Measurements from ENCODE around the gene FTCDNL1. TPM values are rescaled to one million over a fixed set of nuclear protein-coding genes. Genes with fewer than 3 reads are reported as not detected.

The FTCDNL1 gene
- polyA plus RNA-seq, 1 of the 3 experiments (the other 2 are of a cell fraction) = not detected

- no peak for TF ChIP-seq REST (IDR thresholded peaks at IDR 0.05; ENCODE audit: low read depth, low read length)
Measured at GRCh38 chr2:199791326-199791725, 59.7 kb downstream of the FTCDNL1 start (continued).

- H3K4me1 ChIP-seq (ENCODE audit: control insufficient read depth in 1 of 2, insufficient read depth in 2 of 2, low read depth in 1 of 2, low read length in 1 of 2) = no peaks in the 10 kb centered on the region
- peaks cover 9% of the 10 kb centered on the region; the same call in 1 of the 2 replicates for H3K27me3 ChIP-seq (ENCODE audit: insufficient read depth)
- H3K4me3 ChIP-seq (ENCODE audit: low read depth in 2 of 2, low read length in 1 of 2) = no peak overlapping the region
- H3K9me3 ChIP-seq = no peaks in the 10 kb centered on the region
- no peak overlapping the region for H3K9ac ChIP-seq
- no peaks in the 10 kb centered on the region for H3F3A ChIP-seq (replicated peaks; ENCODE audit: insufficient read depth)
- WGBS (ENCODE audit: low lambda C conversion rate) = 5% methylated on average over 4 of the region's 4 CpGs
- ChIA-PET POLR2A (no interaction called here), CTCF (no interaction called here)
- no peak for TF ChIP-seq RXRA (IDR thresholded peaks at IDR 0.05; ENCODE audit: borderline replicate concordance, low read depth)
- no peak overlapping the region for H3K4me2 ChIP-seq
- no peak overlapping the region for H3K27ac ChIP-seq (ENCODE audit: low read depth in 2 of 2, low read length in 1 of 2)
- no peak overlapping the region for H2AFZ ChIP-seq (ENCODE audit: low read depth)
- H3K36me3 ChIP-seq (replicated peaks in 1 of 2; ENCODE audit: control insufficient read depth in 1 of 2, insufficient read depth in 2 of 2, low read length in 1 of 2) = no peaks in the 10 kb centered on the region
- H3K79me2 ChIP-seq (ENCODE audit: insufficient read depth) = no peaks in the 10 kb centered on the region
- DNase-seq = no peak
- no peaks in the 10 kb centered on the region for H4K20me1 ChIP-seq (ENCODE audit: insufficient read depth)
- no peaks in the 10 kb centered on the region for H3K9me2 ChIP-seq
Measured at GRCh38 chr2:199784512-199784911, 66.5 kb downstream of the FTCDNL1 start.

- H3K27ac ChIP-seq (ENCODE audit: low read depth in 2 of 2, low read length in 1 of 2) = no peak overlapping the region
Measured at GRCh38 chr2:199779589-199779988, 71.4 kb downstream of the FTCDNL1 start.

More at GRCh38 chr2:199779589-199779988, 71.4 kb downstream of the FTCDNL1 start:
- Histone ChIP-seq H3K4me2 (no peak overlapping the region), H3K4me1 (ENCODE audit: control insufficient read depth in 1 of 2, insufficient read depth in 2 of 2, low read depth in 1 of 2, low read length in 1 of 2) (no peaks in the 10 kb centered on the region), H3F3A (replicated peaks; ENCODE audit: insufficient read depth) (no peaks in the 10 kb centered on the region), H2AFZ (ENCODE audit: low read depth) (no peak overlapping the region), H4K20me1 (ENCODE audit: insufficient read depth) (no peaks in the 10 kb centered on the region), H3K9me3 (no peaks in the 10 kb centered on the region), H3K36me3 (replicated peaks in 1 of 2; ENCODE audit: control insufficient read depth in 1 of 2, insufficient read depth in 2 of 2, low read length in 1 of 2) (no peaks in the 10 kb centered on the region), H3K9ac (no peak overlapping the region), H3K79me2 (ENCODE audit: insufficient read depth) (no peaks in the 10 kb centered on the region), H3K27me3 (ENCODE audit: insufficient read depth) (no peaks in the 10 kb centered on the region; the same call in 1 of the 2 replicates), H3K9me2 (no peaks in the 10 kb centered on the region), H3K4me3 (ENCODE audit: low read depth in 2 of 2, low read length in 1 of 2) (no peak overlapping the region)
- WGBS (ENCODE audit: low lambda C conversion rate) = 0% methylated on average over 3 of the region's 3 CpGs
- no peak for TF ChIP-seq NFIC (IDR thresholded peaks at IDR 0.05; ENCODE audit: borderline replicate concordance)
- no peak for TF ChIP-seq TEAD4 (IDR thresholded peaks at IDR 0.05; ENCODE audit: borderline replicate concordance, insufficient read depth)
- no peak for TF ChIP-seq TCF12 (IDR thresholded peaks at IDR 0.05)
- TF ChIP-seq EP300 (IDR thresholded peaks at IDR 0.05; ENCODE audit: borderline replicate concordance in 1 of 2, low read depth in 1 of 2, low read length in 1 of 2) = no peak
- TF ChIP-seq JUND (IDR thresholded peaks at IDR 0.05) = no peak
- TF ChIP-seq MXI1 (IDR thresholded peaks at IDR 0.05; ENCODE audit: low read depth, low read length) = no peak
- no peak for TF ChIP-seq USF2 (IDR thresholded peaks at IDR 0.05; ENCODE audit: borderline replicate concordance, low read depth, low read length)
- no peak for TF ChIP-seq FOXJ3 (CRISPR knock-in tag; IDR thresholded peaks at IDR 0.05)
- no peak for TF ChIP-seq RCOR1 (IDR thresholded peaks at IDR 0.05; ENCODE audit: low read length)
- TF ChIP-seq POLR2AphosphoS5 (IDR thresholded peaks at IDR 0.05; ENCODE audit: low read depth, low read length) = no peak
- TF ChIP-seq MEF2A (IDR thresholded peaks at IDR 0.05; ENCODE audit: borderline replicate concordance, low read depth) = no peak
- TF ChIP-seq FOSL2 (IDR thresholded peaks at IDR 0.05; ENCODE audit: borderline replicate concordance, low read depth) = no peak
- TF ChIP-seq SMC3 (IDR thresholded peaks at IDR 0.05; ENCODE audit: low read depth, low read length) = no peak
- TF ChIP-seq FOXM1 (IDR thresholded peaks at IDR 0.05; ENCODE audit: low read depth) = no peak
- no peak for DNase-seq
- CTCF ChIA-PET = no interaction called here
- POLR2A ChIA-PET = no interaction called here

Data from SK-N-SH (cell line).